D721Med (cell line): ENCODE measurements around the gene CENPP.
"Not testable (repeated sequence)": the region's sequence is repeated elsewhere in the genome, so short reads cannot be mapped to it uniquely, and the experiment has no call there.

Experiments
- DNase-seq: peaks from one replicate; pipeline ENCODE4 v3.0.0; 2011; ENCODE audit warnings: low spot score; ENCODE audit not compliant: insufficient read length
- FAIRE-seq: peaks from 2 replicates; lab custom pipeline; 2011; peaks lifted over from hg19 to GRCh38; lab: Jason Lieb, UNC
- CTCF ChIP-seq: IDR thresholded peaks from 2 replicates; pipeline ENCODE4 v1.5.1; 2012; ENCODE audit warnings: mild to moderate bottlenecking, control low read depth; ENCODE audit not compliant: insufficient read depth; ENCODE audit errors: missing control alignments

The CENPP gene

GRCh38 chr9:92592537-92592936 lies 266.8 kb downstream of the CENPP start:
- FAIRE-seq, result no peak
- no peak for TF ChIP-seq CTCF
- DNase-seq, result no peak

GRCh38 chr9:92592946-92593861 lies 267.5 kb downstream of the CENPP start:
- no peak for TF ChIP-seq CTCF
- DNase-seq (no peak), FAIRE-seq (no peak)

GRCh38 chr9:92595075-92595474 lies 269.3 kb downstream of the CENPP start:
- FAIRE-seq, DNase-seq: not testable (repeated sequence)

- DNase-seq (no peak), FAIRE-seq (no peak)
Observed at GRCh38 chr9:92595930-92596329, 270.2 kb downstream of the CENPP start.

GRCh38 chr9:92598382-92598781 lies 272.6 kb downstream of the CENPP start:
- FAIRE-seq (no peak), DNase-seq (no peak)
- no peak for TF ChIP-seq CTCF

More at GRCh38 chr9:92595930-92596329, 270.2 kb downstream of the CENPP start:
- TF ChIP-seq CTCF, result no peak

- no peak for TF ChIP-seq CTCF
- DNase-seq, result no peak
- no peak for FAIRE-seq
Observed at GRCh38 chr9:92599938-92600461, 274.2 kb downstream of the CENPP start.

GRCh38 chr9:92600462-92601261 lies 274.9 kb downstream of the CENPP start:
- DNase-seq, result no peak

More at GRCh38 chr9:92600462-92601261, 274.9 kb downstream of the CENPP start:
- FAIRE-seq, result no peak
- no peak for TF ChIP-seq CTCF
